ENCODE data around the gene CRAT.
A peak's percentile ranks its signal among the peaks of the same experiment; 100 is the strongest.

CRAT gene

GRCh38 chr9:129080601-129081387, 29.8 kb downstream of the CRAT start, which contains the start of gene DOLPP1:
TSS of gene DOLPP1 (plus strand) at chr9:129081111. CDS start at chr9:129081132, 21 bp downstream.
- peak; percentile 38 for FAIRE-seq

- no peak for FAIRE-seq
These were observed 30.3 kb downstream of the CRAT start for GRCh38 chr9:129080298-129080600.

- no peak for FAIRE-seq
These were observed 30.8 kb downstream of the CRAT start for GRCh38 chr9:129079829-129080228.

DNA sequence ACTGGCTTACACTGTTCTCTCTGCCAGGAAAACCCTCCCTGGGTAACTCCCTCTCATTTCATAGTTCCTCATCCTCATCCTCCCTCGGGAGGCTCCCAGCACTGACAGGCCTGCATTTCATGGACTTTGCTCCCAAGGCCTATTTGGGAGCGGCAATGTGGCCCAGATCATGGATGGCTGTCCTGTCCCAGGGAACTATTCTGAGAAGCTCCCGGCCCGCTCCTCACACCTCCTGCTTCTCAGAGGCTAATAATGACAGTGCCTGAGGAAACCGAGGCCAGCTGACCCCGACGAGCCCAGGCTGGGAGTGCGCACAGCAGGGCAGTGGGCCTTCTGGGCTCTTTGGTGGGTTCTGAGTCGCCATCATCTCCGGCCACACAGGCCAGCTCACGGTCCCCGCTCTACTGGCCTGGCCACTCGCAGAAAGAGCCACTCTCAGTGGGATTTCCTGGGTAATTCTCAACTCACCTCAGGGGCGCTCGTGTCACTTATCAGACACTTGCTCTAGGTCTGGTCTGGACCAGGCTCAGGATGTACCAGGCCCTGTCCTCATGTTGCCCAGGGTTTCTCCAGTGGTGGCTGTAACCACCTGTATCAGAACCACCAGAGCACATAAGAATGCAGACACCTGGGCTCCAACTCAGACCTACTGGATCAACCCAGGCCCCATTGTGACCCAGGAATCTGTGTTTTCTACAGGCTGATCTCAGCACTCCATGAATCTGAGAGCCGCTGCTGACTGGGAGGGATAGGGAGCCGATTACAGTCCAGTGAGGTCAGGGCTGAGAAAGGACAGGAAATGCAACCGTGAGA, 31.7 kb downstream of the CRAT start:
- no peak for FAIRE-seq

DNA sequence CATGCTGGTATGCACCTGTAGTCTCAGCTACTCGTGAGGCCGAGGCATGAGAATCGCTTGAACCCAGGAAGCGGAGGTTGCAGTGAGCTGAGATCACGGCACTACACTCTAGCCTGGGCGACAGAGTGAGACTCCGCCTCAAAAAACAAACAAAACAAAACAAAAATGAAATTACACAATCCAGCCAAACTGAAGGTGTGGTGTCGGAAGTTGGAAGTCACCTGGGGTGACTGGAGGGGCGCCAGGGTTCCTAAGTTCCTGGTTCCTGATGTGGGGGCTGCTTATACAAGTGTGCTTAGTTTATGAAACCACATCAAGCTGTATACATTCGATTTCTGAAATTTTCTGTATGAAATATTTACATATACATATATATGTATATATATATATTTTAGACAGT, 33.4 kb downstream of the CRAT start:
- FAIRE-seq, result no peak

DNA sequence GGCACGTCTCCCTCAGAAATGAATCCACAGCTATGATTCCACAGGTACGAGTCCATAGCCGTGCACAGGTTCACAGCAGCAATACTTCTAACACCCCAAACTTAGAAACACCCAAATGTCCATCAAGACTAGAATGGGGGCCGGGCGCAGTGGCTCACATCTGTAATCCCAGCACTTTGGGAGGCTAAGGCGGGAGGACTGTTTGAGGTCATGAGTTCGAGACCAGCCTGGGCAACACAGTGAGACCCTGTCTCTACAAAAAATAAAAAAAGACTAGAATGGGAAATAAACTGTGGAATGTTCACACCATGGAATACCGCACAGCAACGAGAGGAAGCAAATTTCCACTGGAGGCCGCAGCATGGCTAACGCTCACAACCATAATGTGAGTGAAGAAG, 34.0 kb downstream of the CRAT start:
- no peak for FAIRE-seq

DNA sequence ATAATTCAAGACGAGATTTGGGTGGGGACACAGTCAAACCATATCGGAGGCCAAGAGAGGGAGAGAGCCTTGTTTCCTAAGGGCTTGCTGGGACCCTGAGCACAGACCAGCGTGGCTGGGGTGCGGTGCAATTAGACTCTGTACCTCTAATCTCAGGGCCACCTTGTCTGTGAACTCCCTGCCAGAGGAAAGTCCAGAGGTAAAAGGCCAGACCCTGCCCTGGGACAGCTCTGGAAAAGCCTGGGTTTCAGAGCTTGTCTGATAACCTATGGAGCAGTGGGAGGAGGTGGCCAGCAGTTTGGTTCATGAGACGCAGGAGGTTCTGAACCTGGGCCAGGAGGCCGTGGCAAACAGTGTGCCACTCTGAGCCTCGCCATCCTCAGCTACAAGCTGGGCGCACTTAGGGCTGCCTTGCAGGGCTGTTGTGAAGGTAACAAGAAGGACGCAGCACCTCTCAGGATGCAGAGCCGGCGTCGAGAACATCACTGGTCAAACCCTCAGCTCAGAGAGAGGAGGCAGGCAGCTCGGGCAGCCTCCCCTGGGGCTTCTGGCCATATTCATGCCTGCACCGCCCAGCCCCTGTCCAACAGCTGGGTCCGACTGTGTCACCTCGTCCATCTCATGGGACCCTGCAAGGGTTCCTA, 34.5 kb downstream of the CRAT start:
- no peak for FAIRE-seq

GRCh38 chr9:129074106-129074505, 36.5 kb downstream of the CRAT start:
- no peak for FAIRE-seq

GRCh38 chr9:129073404-129073803, 37.2 kb downstream of the CRAT start:
- FAIRE-seq, result no peak

- no peak for FAIRE-seq
These were observed 38.4 kb downstream of the CRAT start for GRCh38 chr9:129072171-129072570.

GRCh38 chr9:129071526-129072126, 39.0 kb downstream of the CRAT start:
- no peak for FAIRE-seq

DNA sequence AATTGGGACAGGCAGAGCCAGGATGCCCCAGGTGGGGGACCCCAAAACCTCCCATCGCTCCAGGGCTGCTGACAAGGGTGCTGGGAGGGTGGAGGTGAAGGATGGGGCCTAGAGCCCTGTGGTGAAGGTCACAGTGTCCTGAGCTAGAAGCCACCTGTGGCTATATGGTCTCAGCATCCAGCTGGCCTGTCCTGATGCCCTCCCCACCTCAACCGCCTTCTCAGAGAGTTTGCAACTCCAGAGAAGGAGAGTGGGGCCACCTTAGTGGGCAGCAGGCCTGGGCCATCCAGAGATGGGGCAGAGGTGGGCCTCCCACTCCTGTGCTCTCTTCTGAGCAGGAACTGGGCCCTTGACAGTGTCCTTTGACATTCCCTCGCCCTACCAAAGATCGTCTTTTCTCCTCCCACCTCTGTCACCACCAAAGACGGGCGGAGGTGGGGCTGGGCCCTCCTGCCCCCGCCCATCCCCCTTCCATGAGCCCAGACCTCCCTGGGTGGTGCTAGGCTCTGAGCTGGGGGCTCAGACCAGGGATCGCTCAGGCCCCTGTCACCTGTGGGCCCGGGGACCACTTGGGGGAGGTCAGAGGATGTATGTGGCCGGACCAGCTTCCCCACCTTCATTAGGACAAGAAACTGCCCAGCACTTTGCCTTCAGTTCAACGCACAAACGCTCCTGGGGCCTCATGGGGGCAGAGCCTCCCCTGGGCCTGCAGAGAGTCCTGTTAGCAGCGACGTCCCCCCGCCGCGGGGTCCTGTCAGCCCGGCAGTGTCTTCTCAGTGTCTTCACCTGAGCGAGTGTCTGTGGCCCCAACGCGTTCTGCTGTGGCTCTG, 39.7 kb downstream of the CRAT start:
- FAIRE-seq, result no peak

DNA sequence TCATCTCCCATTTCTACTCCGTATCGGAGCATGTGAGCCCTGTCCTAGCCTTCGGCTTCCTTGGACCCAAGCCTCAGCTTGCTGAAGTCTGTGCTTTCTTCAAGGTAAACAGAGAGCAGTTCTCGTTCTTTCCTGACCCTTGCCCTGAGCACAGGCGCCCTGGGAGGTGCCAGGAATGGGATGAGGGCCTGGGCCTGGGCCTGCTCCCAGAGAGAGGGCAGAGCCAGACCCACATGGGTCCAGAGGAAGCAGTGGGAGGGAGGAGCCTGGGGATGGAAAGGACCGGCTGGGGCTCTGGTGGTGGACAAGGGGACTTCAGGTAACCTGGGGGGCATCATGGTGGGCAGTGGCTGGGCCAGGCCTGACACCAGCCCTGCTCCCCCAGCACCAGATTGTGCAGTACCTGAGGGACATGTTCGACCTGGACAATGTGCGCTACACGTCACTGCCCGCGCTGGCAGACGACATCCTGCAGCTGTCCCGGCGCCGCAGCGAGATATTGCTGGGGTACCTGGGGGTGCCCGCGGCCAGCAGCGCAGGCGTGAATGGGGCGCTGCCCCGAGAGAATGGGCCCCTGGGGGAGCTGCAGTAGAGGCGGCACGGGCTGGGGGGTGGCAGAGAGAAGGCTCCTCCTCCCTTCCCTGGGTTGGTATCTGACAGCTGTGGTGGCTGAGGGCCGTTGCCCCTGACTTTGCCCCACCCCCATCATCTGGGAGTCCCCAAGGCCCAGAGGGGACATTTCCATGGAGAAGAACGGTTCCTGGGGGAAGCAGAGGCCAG, 40.5 kb downstream of the CRAT start:
- no peak for FAIRE-seq

DNA sequence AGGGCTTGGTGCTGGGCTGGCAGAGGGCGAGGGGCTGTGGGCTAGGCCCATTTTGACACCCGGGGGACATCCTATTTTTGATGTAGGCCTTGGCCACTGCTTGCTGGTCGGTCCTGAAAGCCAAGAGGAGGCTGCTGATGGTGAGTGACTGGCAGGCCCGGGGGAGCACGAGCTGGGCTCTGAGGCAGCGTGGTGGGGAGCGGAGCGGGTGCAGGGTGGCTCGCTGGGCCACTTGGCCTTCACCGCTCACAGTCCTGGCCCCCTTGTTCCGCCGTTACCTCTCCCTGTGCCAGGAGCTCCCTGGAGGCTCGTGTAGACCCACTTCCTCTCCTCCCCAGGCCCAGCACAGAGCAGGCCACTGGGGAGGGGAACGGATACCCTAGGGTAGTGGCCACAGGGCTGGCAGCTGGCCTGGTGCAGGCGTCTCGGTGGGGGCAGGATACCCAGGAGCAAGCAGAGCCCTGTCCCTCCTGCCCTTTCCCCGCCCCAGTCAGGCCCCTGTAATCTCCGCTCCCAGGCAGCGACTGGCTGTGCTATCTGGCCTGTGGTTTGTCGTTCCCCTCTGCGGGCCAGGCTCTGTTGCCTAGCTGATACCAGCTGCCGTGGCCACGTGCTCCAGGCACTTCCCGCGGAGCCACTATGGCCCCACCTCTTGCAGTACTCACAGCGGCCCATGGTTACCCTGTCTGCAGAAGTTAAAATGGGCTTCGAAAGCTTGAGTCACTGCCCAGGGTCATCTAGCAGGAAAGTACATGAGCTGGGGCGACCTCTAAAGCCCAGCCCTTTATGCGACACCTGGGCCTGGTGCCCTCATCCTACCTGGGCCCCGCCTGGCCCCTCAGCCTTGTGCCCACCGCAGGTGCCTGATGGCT, 41.4 kb downstream of the CRAT start:
- no peak for FAIRE-seq

DNA sequence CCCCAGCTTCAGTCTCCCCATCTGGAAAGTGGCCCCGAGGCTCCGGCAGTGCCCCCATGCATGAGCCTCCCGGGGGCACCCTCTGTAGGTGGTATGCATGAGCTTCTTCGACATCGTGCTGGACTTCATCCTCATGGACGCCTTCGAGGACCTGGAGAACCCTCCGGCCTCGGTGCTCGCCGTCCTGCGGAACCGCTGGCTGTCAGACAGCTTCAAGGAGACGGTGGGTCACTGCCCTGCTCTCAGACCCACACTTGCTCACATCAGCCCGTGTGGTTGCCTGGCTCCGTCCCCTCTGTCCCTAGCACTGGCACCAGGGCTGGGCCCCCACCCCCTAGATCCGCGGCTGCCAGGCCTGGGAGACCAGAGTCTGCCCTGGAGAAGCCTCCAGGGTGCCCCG, 42.5 kb downstream of the CRAT start:
- FAIRE-seq, result no peak

- FAIRE-seq, result no peak
These were observed 46.1 kb downstream of the CRAT start for GRCh38 chr9:129064499-129064908.

GRCh38 chr9:129063061-129063460, 47.5 kb downstream of the CRAT start:
- no peak for FAIRE-seq

GRCh38 chr9:129060991-129061390, 49.6 kb downstream of the CRAT start:
- FAIRE-seq, result no peak

- no peak for FAIRE-seq
These were observed 50.5 kb downstream of the CRAT start for GRCh38 chr9:129059796-129060785.
